ENCODE measurements around the gene NAA40.
A peak's percentile ranks its signal among the peaks of the same experiment; 100 is the strongest.

Gene NAA40

DNA sequence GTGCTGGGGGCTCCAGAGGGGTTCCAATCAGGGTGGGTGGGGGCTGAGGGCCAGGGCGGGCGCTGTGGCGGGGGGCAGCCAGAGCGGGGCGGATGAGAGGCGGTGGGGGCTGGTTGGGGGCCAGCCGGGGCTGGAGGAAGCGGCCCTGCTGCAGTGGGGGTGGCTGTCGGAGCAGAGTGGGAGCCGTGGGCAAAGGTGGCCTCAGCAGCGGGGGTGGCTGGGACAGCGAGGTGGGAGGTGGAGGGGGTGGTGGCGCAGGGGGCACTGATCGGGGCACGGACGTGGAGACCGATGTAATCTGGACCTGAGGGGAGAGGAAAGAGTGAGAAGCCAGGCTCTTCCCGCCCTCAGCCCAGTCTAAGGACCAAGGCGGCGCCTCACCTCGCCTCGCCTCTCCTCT lies 26.9 kb upstream of the NAA40 start:
- DNase-seq (ENCODE audit: low read depth): no peak
- TF ChIP-seq, protein P1, sequence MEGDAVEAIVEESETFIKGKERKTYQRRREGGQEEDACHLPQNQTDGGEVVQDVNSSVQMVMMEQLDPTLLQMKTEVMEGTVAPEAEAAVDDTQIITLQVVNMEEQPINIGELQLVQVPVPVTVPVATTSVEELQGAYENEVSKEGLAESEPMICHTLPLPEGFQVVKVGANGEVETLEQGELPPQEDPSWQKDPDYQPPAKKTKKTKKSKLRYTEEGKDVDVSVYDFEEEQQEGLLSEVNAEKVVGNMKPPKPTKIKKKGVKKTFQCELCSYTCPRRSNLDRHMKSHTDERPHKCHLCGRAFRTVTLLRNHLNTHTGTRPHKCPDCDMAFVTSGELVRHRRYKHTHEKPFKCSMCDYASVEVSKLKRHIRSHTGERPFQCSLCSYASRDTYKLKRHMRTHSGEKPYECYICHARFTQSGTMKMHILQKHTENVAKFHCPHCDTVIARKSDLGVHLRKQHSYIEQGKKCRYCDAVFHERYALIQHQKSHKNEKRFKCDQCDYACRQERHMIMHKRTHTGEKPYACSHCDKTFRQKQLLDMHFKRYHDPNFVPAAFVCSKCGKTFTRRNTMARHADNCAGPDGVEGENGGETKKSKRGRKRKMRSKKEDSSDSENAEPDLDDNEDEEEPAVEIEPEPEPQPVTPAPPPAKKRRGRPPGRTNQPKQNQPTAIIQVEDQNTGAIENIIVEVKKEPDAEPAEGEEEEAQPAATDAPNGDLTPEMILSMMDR (conservative IDR thresholded peaks at IDR 0.05; ENCODE audit: low read length): no peak

DNA sequence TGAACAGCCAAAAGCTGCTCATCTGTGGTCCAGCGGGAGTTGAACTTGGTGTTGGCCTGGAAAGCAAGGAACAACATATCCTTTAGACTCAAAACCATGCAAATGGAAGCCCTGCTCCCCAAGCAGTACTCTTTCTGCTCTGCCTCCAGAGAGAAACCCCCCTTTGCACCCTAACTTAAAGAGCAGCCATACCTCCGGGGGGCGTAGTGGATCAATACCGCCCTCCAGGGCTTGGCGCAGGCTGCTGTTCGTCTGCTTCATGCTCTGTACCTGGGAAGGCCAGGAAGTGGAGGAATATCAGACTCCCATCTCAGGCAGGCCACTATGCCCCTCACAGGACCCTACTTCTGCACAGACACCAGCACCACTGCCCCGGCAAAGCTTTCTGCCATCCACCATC lies 26.1 kb upstream of the NAA40 start:
- TF ChIP-seq, protein P1 (conservative IDR thresholded peaks at IDR 0.05; ENCODE audit: low read length): no peak

More for the DNA sequence above, 26.9 kb upstream of the NAA40 start:
- H3K4me3 ChIP-seq (ENCODE audit: low read length): no peak overlapping the region

DNA sequence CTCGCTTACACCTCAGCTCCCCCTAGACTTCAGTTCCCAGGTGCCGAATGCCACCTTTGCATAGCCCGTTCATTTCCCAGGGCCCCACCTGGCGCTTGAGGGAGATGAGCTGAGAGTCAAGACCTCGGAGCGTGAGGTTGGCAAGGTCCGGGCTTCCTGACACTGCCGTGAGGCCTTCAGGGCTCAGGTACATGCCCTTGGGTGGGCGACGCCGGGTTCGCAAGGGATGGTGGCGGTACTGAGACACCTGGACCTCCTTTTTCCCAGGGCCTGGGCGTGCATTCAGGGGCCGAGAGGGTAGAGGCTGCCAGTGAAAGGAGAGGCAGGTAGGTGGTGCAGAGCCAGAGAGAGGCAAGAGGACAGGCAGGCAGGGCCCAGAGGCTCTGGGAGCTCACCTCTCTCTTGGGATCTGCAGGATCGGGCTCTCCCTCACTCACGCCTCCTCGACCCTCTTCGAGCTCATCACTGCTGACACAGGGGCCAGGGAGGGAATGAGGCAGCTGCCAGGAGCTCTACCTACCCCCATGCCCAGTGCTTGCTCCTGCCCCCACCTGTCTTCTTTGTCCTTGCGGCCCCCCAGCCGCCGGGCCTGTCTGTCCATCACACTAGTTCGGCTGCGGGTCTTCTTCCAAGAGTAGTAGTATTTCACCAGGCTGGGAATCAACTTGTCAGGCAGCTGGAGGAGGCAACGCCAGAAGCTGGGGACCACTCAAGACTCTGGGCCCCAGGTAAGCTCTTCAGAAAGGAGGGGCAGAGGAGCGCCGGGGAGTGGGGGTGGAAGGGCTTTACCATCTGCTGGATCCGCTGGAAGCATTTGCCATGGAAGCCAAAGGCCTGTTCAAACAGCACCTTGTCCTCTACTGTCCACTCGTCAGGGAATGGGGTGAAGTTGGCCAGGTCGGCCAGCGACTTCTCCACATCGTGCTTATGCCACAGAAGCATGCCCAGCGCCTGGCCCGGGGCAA lies 24.7 kb upstream of the NAA40 start:
- DNase-seq (ENCODE audit: low read depth): no peak
- TF ChIP-seq, protein P1 (conservative IDR thresholded peaks at IDR 0.05; ENCODE audit: low read length): no peak
- no peak overlapping the region for H3K4me3 ChIP-seq (ENCODE audit: low read length)

More for the DNA sequence above, 26.1 kb upstream of the NAA40 start:
- no peak overlapping the region for H3K4me3 ChIP-seq (ENCODE audit: low read length)
- no peak for DNase-seq (ENCODE audit: low read depth)

DNA sequence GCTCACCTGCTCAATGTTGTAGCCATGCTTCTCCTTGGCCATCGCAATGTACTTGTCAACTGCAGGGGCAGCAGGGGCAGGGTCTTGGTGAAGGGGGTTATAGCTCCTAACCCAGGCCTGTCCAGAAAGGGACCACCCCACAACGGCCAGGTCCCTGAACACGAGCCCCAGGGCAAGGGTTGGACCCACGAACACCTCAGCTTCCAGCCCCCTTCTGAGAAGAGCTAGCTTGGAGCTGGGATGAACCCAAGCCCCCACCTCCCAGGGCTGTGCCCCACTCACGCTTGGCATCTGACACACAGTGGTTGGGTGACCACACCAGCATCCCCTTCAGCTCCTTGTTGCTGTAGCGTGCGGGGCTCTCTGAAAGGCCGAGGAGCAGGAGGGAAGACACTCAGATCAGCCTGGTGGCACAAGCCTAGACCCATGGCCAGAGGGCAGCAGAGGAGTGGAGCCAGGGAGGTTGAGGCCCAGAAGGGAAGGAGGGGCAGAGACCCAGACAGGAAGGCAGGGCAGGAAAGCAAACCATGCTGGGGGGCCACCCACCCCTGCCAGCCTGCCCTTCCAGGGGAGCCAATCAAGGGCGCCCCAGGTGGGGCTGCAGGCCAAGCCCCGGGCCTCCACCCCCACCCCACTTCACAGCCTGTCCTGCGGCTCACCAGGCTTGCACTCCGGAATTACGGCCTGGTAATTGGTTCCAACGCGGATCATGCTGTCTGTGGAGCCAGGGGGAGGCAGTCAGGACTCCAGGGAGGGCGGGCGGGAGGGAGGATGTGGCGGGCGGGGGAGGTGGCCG lies 23.7 kb upstream of the NAA40 start:
- H3K4me3 ChIP-seq (ENCODE audit: low read length): peak overlapping the region; percentile 65
- TF ChIP-seq, protein P1 (conservative IDR thresholded peaks at IDR 0.05; ENCODE audit: low read length): no peak
- DNase-seq (ENCODE audit: low read depth): no peak

DNA sequence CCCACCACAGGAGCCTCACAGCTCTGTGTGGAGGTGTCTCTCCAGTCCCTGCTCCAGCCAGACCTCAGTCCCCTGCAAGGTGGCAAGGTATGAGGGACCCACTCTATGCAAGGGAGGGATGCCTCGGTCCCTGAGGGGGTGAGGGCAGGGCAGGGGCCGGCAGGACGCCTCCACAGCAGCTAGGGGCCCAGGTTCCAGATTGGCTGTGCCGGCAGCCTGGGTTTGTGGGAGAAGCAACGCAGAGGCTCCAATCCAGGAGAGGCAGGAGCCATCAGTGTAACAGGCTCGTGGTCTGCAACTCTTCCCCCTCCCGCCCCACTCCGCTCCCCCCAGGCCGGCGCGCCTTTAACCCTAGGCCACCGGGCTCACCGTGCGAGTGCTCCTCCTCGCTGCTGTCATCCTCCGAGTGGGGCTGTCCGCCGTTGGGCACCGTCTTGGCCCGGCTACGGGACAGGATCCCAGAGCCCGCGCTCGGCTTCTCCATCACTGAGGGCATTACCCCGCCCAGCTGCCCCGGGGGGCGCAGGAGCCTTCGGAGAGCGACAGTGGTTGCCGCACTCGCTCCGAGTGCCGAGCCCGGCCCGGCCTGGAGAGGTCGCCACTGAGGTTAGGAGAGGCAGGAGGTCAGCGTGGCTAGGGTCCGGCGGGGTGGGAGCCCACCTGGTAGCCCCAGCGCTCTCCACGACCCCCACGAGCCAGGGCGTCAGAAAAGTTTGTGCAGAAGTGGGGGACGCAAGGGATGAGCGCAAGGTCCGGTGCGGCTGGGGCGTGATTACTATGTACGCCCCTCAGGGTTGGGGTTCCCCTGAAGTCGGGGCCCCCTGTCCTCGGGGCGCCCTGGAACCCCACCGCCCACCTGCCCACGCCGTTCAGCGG lies 22.6 kb upstream of the NAA40 start:
- DNase-seq (ENCODE audit: low read depth): peak; percentile 24
- TF ChIP-seq, protein P1 (conservative IDR thresholded peaks at IDR 0.05; ENCODE audit: low read length): peak; percentile 63
- peak overlapping the region; percentile 65 for H3K4me3 ChIP-seq (ENCODE audit: low read length)

DNA sequence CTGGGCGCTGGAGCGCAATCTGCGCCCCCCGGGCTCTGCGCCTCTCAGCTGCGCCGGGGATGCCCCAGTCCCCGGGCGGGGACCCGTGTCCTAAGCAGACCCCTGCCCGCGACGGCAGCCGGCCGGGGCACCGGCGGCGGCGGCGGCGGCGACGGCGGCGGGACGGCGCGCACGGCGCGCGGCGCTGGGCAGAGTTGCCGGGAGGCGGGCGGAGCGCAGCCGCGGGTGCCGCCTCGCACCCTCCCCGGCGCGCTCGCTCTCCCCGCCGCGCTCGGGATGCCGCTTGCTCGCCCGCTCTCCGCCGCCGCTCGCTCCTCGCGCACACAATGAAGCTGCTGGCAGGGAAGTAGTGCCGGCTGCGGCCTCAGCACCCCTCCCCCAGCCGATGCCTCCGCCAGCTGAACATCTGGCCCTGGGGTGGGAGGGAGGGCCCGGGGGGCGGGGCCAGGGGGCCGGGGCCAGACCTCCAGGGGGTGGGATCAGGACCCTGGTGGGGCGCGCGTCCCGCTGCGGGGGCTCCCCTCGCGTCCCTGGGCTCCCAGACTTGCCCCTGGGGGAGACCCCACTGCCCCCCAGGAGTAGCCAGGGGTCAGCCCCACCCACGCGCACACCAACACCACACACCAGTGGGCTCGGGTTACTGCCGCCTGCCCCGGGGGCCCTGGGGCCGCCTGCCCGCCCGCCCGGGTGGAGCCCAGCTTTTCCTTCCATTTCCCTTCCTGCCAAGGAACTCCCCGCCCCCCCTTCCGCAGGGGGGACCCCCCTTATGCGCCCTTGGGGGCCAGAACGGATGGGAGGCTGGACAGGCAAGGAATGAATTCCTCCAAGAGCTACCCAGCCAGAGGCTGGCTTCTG lies 21.7 kb upstream of the NAA40 start, which contains the start of gene RCOR2:
Gene RCOR2, minus strand, starts transcription at position 328 of the 855 bp plus-strand sequence. CDS start 708 bp downstream, outside the sequence.
- H3K4me3 ChIP-seq (ENCODE audit: low read length): peak within 1 kb of the TSS; percentile 65
- TF ChIP-seq, protein P1 (conservative IDR thresholded peaks at IDR 0.05; ENCODE audit: low read length): no peak
- DNase-seq (ENCODE audit: low read depth): peak; percentile 90
